ENCODE results near the gene TBPL1.
"Not testable (repeated sequence)": the region's sequence is repeated elsewhere in the genome, so short reads cannot be mapped to it uniquely, and the experiment has no call there.

The TBPL1 gene

GRCh38 chr6:133977983-133978895 is 25.2 kb downstream of the TBPL1 start:
- DNase-seq = peak; percentile 20

- DNase-seq = no peak
Measured at GRCh38 chr6:133978896-133979240, 25.8 kb downstream of the TBPL1 start.

GRCh38 chr6:133979269-133979963 is 26.4 kb downstream of the TBPL1 start:
- not testable (repeated sequence) for DNase-seq

GRCh38 chr6:133980168-133980567 is 27.1 kb downstream of the TBPL1 start:
- no peak for DNase-seq

- no peak for DNase-seq
Measured at GRCh38 chr6:133983099-133983939, 30.3 kb downstream of the TBPL1 start.

GRCh38 chr6:133985970-133986369 is 32.9 kb downstream of the TBPL1 start:
- no peak for DNase-seq

GRCh38 chr6:133986942-133987341 is 33.9 kb downstream of the TBPL1 start:
- DNase-seq = no peak

GRCh38 chr6:133989525-133989924 is 36.5 kb downstream of the TBPL1 start:
- no peak for DNase-seq

- no peak for DNase-seq
Measured at GRCh38 chr6:133990321-133990720, 37.3 kb downstream of the TBPL1 start.

- no peak for DNase-seq
Measured at GRCh38 chr6:133991096-133991593, 38.1 kb downstream of the TBPL1 start.

GRCh38 chr6:133992992-133993680 is 40.1 kb downstream of the TBPL1 start:
- no peak for DNase-seq

GRCh38 chr6:133995296-133995695 is 42.3 kb downstream of the TBPL1 start:
- DNase-seq = no peak

GRCh38 chr6:133995758-133996157 is 42.7 kb downstream of the TBPL1 start:
- no peak for DNase-seq

GRCh38 chr6:133997267-133997666 is 44.2 kb downstream of the TBPL1 start:
- no peak for DNase-seq

- DNase-seq = no peak
Measured at GRCh38 chr6:133999305-133999704, 46.3 kb downstream of the TBPL1 start.

GRCh38 chr6:134000443-134000842 is 47.4 kb downstream of the TBPL1 start:
- no peak for DNase-seq

- DNase-seq = no peak
Measured at GRCh38 chr6:134002821-134003220, 49.8 kb downstream of the TBPL1 start.

GRCh38 chr6:134003542-134003951 is 50.5 kb downstream of the TBPL1 start:
- no peak for DNase-seq

- DNase-seq = no peak
Measured at GRCh38 chr6:134004714-134005113, 51.7 kb downstream of the TBPL1 start.

GRCh38 chr6:134005800-134006199 is 52.8 kb downstream of the TBPL1 start:
- no peak for DNase-seq

- peak; percentile 43 for DNase-seq
Measured at GRCh38 chr6:134007077-134007476, 54.1 kb downstream of the TBPL1 start.

GRCh38 chr6:134009876-134010275 is 56.9 kb downstream of the TBPL1 start:
- DNase-seq = no peak
